K562 (cell line): ENCODE data around the gene ADGRD1. TPM values are rescaled to one million over a fixed set of nuclear protein-coding genes. Genes with fewer than 3 reads are reported as not detected.

Source experiments
- ELF2 ChIP-seq: fragments of 250-450 bp; sonication (Bioruptor Pico); IDR thresholded peaks from 2 replicates; pipeline ENCODE4 v1.5.0; 2021; ENCODE audit warnings: mild to moderate bottlenecking
- EP400 ChIP-seq: fragments of 450-650 bp; IDR thresholded peaks from 2 replicates; pipeline ENCODE4 v1.6.1; 2017; ENCODE audit warnings: antibody characterized with exemption, mild to moderate bottlenecking, moderate library complexity
- ERF ChIP-seq: fragments of 450-650 bp; formaldehyde crosslinking; IDR thresholded peaks from 2 replicates; pipeline ENCODE4 v1.4.0; 2020; ENCODE audit warnings: mild to moderate bottlenecking, mixed read lengths
- NFE2L1 ChIP-seq: fragments of 450-650 bp; IDR thresholded peaks from 2 replicates; pipeline ENCODE4 v1.6.1; 2016; ENCODE audit warnings: missing genetic modification characterization, low read depth, mild to moderate bottlenecking, missing compliant biosample characterization, moderate library complexity, borderline replicate concordance
- NFXL1 ChIP-seq: fragments of 450-650 bp; formaldehyde crosslinking; IDR thresholded peaks from 2 replicates; pipeline ENCODE4 v1.4.0; 2021; ENCODE audit warnings: mild to moderate bottlenecking
- POLR3G ChIP-seq: IDR thresholded peaks from 2 replicates; pipeline ENCODE4 v1.6.1; 2011; ENCODE audit not compliant: insufficient read length, insufficient replicate concordance; ENCODE audit errors: extremely low read depth
- RFX7 ChIP-seq: fragments of 250-450 bp; sonication (Bioruptor Pico); IDR thresholded peaks from 2 replicates; pipeline ENCODE4 v1.5.1; 2021; ENCODE audit warnings: mild to moderate bottlenecking
- ZFPM2 ChIP-seq: fragments of 250-450 bp; sonication (Bioruptor Pico); IDR thresholded peaks from 2 replicates; pipeline ENCODE4 v1.5.1; 2022; ENCODE audit warnings: mild to moderate bottlenecking
- polyA plus RNA-seq, 8 experiments: library from polyadenylated mRNA; depleted of rRNA in 4 of 8; stranded (reverse) in 5 of 8; unstranded in 3 of 8; fragments of >200 nt; fragmentation: Nextera tagmentation in 2 of 8; fragmentation: Illumina TruSeq in 1 of 8; extraction: Ambion mirVana in 2 of 8; extraction: Trizol in 1 of 8; gene quantifications; 2 replicates each; pipeline versions ENCODE4 v1.2.1 to v1.2.3, GENCODE V29; 2011 to 2014; ENCODE audit warnings: inconsistent platforms in 1 of 8, missing spikeins in 1 of 8
- total RNA-seq, 7 experiments: library from RNA; depleted of rRNA in 6 of 7; stranded (reverse); fragments of >200 nt in 6 of 7; fragmentation: Illumina TruSeq in 2 of 7; extraction: Trizol in 2 of 7; gene quantifications; 2 replicates each; pipeline versions ENCODE4 v1.2.1 to v1.2.3, GENCODE V29; 2011 to 2021; ENCODE audit warnings: low replicate concordance in 1 of 7
- TF ChIP-seq, protein P1 (sequence below): fragments of 450-650 bp; formaldehyde crosslinking; IDR thresholded peaks from 2 replicates; pipeline ENCODE4 v1.4.0; 2022; ENCODE audit warnings: missing genetic modification characterization
- TF ChIP-seq, protein P2 (sequence below): sonication (generic); formaldehyde crosslinking; IDR thresholded peaks from 2 replicates; pipeline ENCODE4 v1.8.0; 2022; ENCODE audit warnings: mild to moderate bottlenecking, missing genetic modification reagents

Gene ADGRD1
- total and polyA plus RNA-seq, 9 of the 15 experiments (the other 6 are each of a cell fraction or from before 2014, with no cell fraction given): 1.7 to 11.7 (median 3.3) TPM

DNA sequence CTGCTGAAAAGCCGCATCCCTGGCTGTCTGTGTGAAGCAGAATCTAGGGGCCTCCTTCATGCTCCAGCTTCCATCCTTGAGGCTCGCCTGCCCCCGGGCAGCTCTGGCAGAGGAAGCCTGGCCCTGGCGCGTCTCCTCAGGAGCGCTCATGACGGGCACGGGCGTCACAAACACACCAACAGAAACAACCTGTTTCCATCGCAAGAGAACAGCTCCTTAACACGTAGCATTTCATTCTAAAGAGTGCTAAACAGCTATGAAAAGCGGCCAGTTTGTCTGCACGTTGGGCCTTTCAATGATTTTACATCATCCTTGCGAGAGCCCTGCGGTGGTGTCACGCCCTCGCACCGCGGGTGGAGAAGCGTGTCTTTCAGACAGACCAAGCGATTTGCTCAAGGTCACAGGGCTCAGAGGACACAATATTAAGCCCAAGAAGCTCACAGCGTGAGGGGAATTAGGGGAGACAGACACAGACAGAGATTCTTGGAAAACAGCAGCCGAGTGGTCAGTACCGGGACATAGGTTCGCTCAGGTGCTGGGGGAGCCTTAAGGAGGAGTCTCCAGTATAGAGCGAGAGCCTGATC is 4.9 kb downstream of the ADGRD1 start (continued):
- TF ChIP-seq, protein P1, sequence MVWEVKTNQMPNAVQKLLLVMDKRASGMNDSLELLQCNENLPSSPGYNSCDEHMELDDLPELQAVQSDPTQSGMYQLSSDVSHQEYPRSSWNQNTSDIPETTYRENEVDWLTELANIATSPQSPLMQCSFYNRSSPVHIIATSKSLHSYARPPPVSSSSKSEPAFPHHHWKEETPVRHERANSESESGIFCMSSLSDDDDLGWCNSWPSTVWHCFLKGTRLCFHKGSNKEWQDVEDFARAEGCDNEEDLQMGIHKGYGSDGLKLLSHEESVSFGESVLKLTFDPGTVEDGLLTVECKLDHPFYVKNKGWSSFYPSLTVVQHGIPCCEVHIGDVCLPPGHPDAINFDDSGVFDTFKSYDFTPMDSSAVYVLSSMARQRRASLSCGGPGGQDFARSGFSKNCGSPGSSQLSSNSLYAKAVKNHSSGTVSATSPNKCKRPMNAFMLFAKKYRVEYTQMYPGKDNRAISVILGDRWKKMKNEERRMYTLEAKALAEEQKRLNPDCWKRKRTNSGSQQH (CRISPR knock-in tag): no peak
- no peak for TF ChIP-seq RFX7 (CRISPR knock-in tag)
- TF ChIP-seq ZFPM2 (CRISPR knock-in tag): no peak
- TF ChIP-seq NFE2L1: no peak
- TF ChIP-seq EP400: peak; percentile 41; the same call in 1 of the 2 replicates
- 0 out of 2 replicates have a peak, but pooled peaks have one; percentile 38 for TF ChIP-seq ERF
- TF ChIP-seq, protein P2, sequence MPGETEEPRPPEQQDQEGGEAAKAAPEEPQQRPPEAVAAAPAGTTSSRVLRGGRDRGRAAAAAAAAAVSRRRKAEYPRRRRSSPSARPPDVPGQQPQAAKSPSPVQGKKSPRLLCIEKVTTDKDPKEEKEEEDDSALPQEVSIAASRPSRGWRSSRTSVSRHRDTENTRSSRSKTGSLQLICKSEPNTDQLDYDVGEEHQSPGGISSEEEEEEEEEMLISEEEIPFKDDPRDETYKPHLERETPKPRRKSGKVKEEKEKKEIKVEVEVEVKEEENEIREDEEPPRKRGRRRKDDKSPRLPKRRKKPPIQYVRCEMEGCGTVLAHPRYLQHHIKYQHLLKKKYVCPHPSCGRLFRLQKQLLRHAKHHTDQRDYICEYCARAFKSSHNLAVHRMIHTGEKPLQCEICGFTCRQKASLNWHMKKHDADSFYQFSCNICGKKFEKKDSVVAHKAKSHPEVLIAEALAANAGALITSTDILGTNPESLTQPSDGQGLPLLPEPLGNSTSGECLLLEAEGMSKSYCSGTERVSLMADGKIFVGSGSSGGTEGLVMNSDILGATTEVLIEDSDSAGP (CRISPR knock-in tag): no peak
- no peak for TF ChIP-seq ELF2 (CRISPR knock-in tag)
- no peak for TF ChIP-seq POLR3G
- TF ChIP-seq NFXL1 (CRISPR knock-in tag): peak; percentile 37; the same call in 1 of the 2 replicates
